HL-60 (cell line): ENCODE measurements around the gene IRF2BP2.

ENCODE experiments used
- POLR2AphosphoS5 ChIP-seq: IDR thresholded peaks from 2 replicates; pipeline ENCODE4 v1.6.1; 2012; ENCODE audit warnings: low read depth
- REST ChIP-seq: IDR thresholded peaks from 2 replicates; pipeline ENCODE4 v1.6.1; 2012; ENCODE audit warnings: low read depth; ENCODE audit not compliant: insufficient replicate concordance
- TF ChIP-seq, protein P1 (sequence below): IDR thresholded peaks from one replicate; pipeline ENCODE4 v1.5.1; 2011; ENCODE audit warnings: low read length, control low read depth, inconsistent platforms; ENCODE audit not compliant: insufficient read depth

GRCh38 chr1:234592240-234592639 lies 17.7 kb downstream of the IRF2BP2 start:
- TF ChIP-seq, protein P1, sequence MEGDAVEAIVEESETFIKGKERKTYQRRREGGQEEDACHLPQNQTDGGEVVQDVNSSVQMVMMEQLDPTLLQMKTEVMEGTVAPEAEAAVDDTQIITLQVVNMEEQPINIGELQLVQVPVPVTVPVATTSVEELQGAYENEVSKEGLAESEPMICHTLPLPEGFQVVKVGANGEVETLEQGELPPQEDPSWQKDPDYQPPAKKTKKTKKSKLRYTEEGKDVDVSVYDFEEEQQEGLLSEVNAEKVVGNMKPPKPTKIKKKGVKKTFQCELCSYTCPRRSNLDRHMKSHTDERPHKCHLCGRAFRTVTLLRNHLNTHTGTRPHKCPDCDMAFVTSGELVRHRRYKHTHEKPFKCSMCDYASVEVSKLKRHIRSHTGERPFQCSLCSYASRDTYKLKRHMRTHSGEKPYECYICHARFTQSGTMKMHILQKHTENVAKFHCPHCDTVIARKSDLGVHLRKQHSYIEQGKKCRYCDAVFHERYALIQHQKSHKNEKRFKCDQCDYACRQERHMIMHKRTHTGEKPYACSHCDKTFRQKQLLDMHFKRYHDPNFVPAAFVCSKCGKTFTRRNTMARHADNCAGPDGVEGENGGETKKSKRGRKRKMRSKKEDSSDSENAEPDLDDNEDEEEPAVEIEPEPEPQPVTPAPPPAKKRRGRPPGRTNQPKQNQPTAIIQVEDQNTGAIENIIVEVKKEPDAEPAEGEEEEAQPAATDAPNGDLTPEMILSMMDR: no peak
- TF ChIP-seq REST (no peak), POLR2AphosphoS5 (no peak)
